GM21529 (cell line): ENCODE results near the gene MSANTD7.
A peak's percentile ranks its signal among the peaks of the same experiment; 100 is the strongest.
"Not testable (repeated sequence)": the region's sequence is repeated elsewhere in the genome, so short reads cannot be mapped to it uniquely, and the experiment has no call there.

Source experiments
- ATAC-seq: cut with Tn5 transposase; IDR thresholded peaks from one replicate; pipeline ENCODE4 v1.9.1; 2021; ENCODE audit not compliant: unreplicated experiment

Gene MSANTD7

DNA sequence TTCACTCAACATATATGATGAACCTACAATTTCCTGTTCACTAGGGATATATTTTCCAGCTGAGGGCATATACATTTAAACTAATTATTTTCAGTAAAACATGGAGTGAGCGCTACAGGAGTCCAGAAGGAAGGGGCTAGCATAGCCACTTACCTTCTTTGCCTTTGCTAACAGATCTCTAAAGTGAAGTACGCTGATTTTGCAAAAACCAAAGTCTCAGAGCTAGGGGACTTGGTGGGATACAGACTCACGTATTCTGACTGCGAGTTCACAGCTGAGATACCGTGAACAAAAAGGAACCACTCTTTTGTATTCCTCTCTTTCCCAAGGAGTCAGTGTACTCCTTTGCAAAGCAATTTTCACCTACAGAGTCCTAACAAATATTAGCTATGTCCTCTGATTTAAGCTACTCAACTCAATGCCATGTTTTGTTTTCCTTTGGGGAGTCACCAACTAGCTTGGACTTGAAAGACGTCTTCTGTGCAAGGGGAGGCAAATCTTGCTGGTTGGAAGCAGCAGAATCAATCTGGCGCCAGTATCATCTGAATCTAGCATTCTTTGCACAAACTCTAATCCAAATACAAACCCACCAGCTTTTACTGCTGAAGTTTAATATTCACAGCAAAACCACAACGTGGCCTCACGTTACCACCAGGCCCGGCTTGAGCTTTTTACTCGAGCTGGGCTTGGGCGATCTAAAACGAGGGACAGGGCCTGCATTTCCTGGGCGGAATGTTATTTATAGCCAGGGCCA is 926 bp upstream of the MSANTD7 start:
- ATAC-seq: no peak

- peak; percentile 6 for ATAC-seq
Observed at GRCh38 chr10:14838582-14839304, 637 bp downstream of the MSANTD7 start.

DNA sequence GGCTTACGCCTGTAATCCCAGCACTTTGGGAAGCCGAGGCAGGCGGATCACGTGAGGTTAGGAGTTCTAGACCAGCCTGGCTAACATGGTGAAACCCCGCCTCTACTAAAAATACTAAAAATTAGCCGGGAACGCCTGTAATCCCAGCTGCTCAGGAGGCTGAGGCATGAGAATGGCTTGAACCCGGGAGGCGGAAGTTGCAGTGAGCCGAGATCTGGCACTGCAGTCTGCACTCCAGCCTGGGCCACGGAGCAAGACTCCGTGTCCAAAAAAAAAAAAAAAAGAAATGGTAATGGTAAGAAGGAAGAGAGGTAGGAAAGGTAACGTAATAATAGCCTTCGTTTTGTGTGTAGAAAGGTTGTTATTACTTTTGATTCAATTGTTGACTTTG is 1.2 kb downstream of the MSANTD7 start:
- no peak for ATAC-seq

- ATAC-seq: no peak
Observed at GRCh38 chr10:14840178-14840577, 2.1 kb downstream of the MSANTD7 start.

- no peak for ATAC-seq
Observed at GRCh38 chr10:14843327-14843988, 5.4 kb downstream of the MSANTD7 start.

GRCh38 chr10:14844948-14845347 is 6.8 kb downstream of the MSANTD7 start:
- ATAC-seq: no peak

- no peak for ATAC-seq
Observed at GRCh38 chr10:14852236-14852635, 14.1 kb downstream of the MSANTD7 start.

GRCh38 chr10:14855453-14855852 is 17.3 kb downstream of the MSANTD7 start:
- no peak for ATAC-seq

GRCh38 chr10:14858338-14858960 is 20.3 kb downstream of the MSANTD7 start:
- ATAC-seq: no peak

- ATAC-seq: no peak
Observed at GRCh38 chr10:14859043-14859442, 20.9 kb downstream of the MSANTD7 start.

- ATAC-seq: no peak
Observed at GRCh38 chr10:14859775-14860174, 21.7 kb downstream of the MSANTD7 start.

- ATAC-seq: no peak
Observed at GRCh38 chr10:14860791-14861190, 22.7 kb downstream of the MSANTD7 start.

GRCh38 chr10:14864466-14864865 is 26.4 kb downstream of the MSANTD7 start:
- not testable (repeated sequence) for ATAC-seq

GRCh38 chr10:14864871-14865270 is 26.8 kb downstream of the MSANTD7 start:
- not testable (repeated sequence) for ATAC-seq

GRCh38 chr10:14873090-14873760 is 35.1 kb downstream of the MSANTD7 start:
- ATAC-seq: peak; percentile 42

DNA sequence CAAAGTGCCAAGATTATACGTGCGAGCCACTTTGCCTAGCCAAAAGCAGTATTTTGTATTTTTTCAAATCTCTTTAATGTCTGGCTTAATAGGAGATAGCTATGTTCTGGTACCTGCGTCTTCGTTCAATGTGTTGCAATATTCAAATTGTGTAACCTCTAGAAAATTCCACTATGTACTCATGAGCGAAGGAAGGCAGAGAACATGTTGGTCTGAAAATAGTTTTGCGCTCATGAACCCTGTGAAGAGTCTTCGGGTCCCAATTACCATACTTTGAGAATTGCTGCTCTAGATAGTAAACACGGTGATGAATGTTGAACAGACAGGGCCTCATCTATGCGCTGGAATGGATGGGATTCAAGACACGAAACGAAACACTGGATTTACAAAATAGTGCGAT is 37.8 kb downstream of the MSANTD7 start:
- no peak for ATAC-seq

- no peak for ATAC-seq
Observed at GRCh38 chr10:14876764-14877163, 38.7 kb downstream of the MSANTD7 start.

GRCh38 chr10:14878266-14879123 is 40.4 kb downstream of the MSANTD7 start, which contains the start of gene SUV39H2:
Gene SUV39H2 (plus strand): TSS chr10:14878866. CDS start chr10:14878889, 23 bp downstream.
- peak; percentile 87 for ATAC-seq

DNA sequence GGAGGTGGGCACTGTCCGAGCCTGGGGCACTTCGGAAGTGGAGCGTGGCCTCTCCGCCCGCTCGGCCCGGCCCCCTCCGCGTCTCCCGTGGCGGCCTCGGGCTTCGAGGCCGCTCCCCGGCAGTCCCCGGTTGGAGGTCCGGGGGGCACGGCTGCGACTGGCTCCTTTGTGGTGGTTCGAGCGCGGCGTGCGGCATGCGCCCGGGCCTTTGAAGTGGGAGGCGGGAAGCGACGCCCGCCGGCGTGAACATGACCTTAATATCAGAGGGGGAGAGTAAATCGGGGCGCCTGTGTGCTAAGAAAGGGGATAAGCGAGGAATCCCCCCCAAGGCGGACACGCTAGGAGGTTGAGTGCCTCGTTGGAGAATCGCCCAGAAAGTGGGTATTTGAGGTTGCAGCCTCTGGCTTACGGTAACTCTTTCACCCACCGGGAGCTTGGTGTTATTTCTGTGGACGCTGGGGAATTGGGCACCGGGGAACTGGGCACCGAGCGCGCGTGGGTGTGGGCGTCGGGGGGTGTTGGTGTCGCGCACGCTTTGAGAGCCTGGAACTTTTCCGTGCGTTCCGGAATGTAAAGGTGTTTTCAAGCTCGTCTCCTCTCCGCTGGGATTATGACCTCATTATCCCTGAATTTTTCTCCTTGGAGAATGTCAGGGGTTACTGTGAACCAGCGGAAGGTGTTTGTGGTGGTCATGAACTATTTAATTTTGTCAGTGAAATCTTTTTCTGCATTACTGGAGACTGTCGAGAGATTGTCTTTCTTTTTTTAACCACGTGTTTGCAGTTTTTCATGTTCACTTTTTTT is 41.2 kb downstream of the MSANTD7 start:
- peak; percentile 18 for ATAC-seq
